ENCODE data around the gene GLT6D1. TPM values are rescaled to one million over a fixed set of nuclear protein-coding genes. Genes with fewer than 3 reads are reported as not detected.

The GLT6D1 gene
- total and polyA plus RNA-seq, 4 experiments from 2014 or later: not detected

DNA sequence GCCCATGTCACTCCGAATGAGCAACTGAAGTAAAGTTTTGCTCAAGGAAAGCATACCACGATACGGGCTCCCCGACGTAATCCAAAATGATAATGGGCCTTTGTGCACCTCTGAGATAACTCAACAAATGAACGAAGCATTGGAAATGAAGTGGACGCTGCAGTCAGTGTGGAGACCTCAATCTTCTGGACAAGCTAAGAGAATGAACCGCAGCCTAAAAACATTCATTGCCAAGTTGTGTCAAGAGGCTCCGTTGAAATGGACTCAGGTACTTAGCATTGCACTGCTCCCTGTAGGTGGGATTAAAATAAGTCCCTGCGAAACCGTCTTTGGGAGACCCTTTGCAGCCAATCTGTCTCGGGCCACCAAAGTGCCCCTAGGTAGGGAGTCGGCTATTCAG, 19.9 kb upstream of the GLT6D1 start:
- Mint-ChIP-seq H3K4me1 (no peaks in the 10 kb centered on the region), H3K27me3 (peaks cover 9 to 10% of the 10 kb centered on the region in 2 donors), H3K36me3 (no peaks in the 10 kb centered on the region), H3K9me3 (no peaks in the 10 kb centered on the region), H3K4me3 (no peak overlapping the region), H3K27ac (no peak overlapping the region)
- intact Hi-C loops (cut with micrococcal nuclease): no loop called here
- H3K4me3 ChIP-seq (ENCODE audit: low read length in 2 of 2): no peak overlapping the region
- no peaks in the 10 kb centered on the region for H3K36me3 ChIP-seq (ENCODE audit: insufficient read depth, low read length)
- POLR2A ChIA-PET (ENCODE audit: partially characterized antibody): no interaction called here
- no peaks in the 10 kb centered on the region for H3K27me3 ChIP-seq (ENCODE audit: insufficient read depth, low read length)
- H3K27ac ChIP-seq (ENCODE audit: low read depth, low read length): no peak overlapping the region
- no peaks in the 10 kb centered on the region for H3K4me1 ChIP-seq (ENCODE audit: insufficient read depth, low read length)
- H3K9me3 ChIP-seq (ENCODE audit: control insufficient read depth in 1 of 2, low read length in 2 of 2): no peaks in the 10 kb centered on the region
- no peak for DNase-seq
- CTCF ChIA-PET (ENCODE audit: partially characterized antibody): no interaction called here

DNA sequence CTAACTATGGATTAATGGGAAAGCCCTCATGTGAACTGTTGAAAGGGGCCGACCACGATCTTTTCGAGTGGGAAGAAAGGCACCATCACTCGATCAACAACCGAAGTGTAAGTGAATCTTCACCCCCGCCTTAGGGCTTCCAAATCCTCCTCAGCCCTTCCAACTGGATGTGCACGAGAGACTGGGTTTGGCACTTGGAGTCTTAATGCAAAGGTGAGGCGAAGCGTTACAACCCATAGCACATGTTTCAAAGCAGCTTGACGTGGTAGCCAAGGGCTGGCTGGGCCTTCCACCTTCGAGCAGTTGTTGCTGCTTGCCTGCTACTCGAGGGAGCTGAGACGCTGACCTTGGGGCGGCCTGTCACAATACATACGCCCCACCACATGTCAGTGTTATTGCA, 18.1 kb upstream of the GLT6D1 start:
- no peaks in the 10 kb centered on the region for H3K9me3 Mint-ChIP-seq
- H3K4me3 Mint-ChIP-seq: no peak overlapping the region
- H3K27me3 ChIP-seq (ENCODE audit: insufficient read depth, low read length): no peaks in the 10 kb centered on the region
- H3K27ac Mint-ChIP-seq: no peak overlapping the region
- H3K27ac ChIP-seq (ENCODE audit: low read depth, low read length): no peak overlapping the region
- DNase-seq: no peak
- intact Hi-C loops (cut with micrococcal nuclease): no loop called here
- no peaks in the 10 kb centered on the region for H3K36me3 ChIP-seq (ENCODE audit: insufficient read depth, low read length)
- peaks cover 12 to 13% of the 10 kb centered on the region in 2 donors for H3K27me3 Mint-ChIP-seq
- ChIA-PET CTCF (ENCODE audit: partially characterized antibody) (interaction anchor here (0.9 kb wide), 1 partner anchor 36 kb away, joined by 3 read pairs; no protein-coding TSS in a partner anchor), POLR2A (ENCODE audit: partially characterized antibody) (no interaction called here)
- no peaks in the 10 kb centered on the region for H3K4me1 ChIP-seq (ENCODE audit: insufficient read depth, low read length)
- no peaks in the 10 kb centered on the region for H3K9me3 ChIP-seq (ENCODE audit: control insufficient read depth in 1 of 2, low read length in 2 of 2)
- no peaks in the 10 kb centered on the region for H3K36me3 Mint-ChIP-seq
- H3K4me1 Mint-ChIP-seq: no peaks in the 10 kb centered on the region
- H3K4me3 ChIP-seq (ENCODE audit: low read length in 2 of 2): no peak overlapping the region

DNA sequence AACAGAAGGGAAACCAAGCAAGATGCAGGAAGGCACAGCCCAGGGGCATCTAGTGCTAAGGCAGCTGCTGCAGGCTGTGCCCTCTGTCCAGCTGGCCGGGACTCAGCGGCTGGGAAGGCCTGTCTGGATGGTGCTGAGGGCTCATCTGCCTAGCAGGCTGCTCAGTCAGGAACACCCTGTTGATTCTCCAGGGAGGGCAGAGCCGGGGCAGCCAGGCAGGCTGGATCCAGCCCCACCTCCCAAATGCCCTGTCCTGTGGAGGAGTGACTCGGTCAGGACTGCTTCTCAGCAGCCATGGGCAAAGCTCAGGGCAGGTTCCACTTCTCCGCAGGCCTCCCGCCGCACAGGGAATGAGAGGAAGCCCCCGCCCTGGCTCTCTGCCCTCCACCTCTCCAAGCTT, 16.0 kb upstream of the GLT6D1 start:
- peaks cover 0 to 4% (median 2%) of the 10 kb centered on the region in 8 donors for H3K9me3 Mint-ChIP-seq
- no peak overlapping the region for H3K27ac Mint-ChIP-seq
- no peaks in the 10 kb centered on the region for H3K36me3 Mint-ChIP-seq
- H3K27me3 ChIP-seq (ENCODE audit: insufficient read depth, low read length): no peaks in the 10 kb centered on the region
- intact Hi-C loops (cut with micrococcal nuclease): no loop called here
- no peak overlapping the region for H3K4me3 ChIP-seq (ENCODE audit: low read length in 2 of 2)
- H3K4me1 ChIP-seq (ENCODE audit: insufficient read depth, low read length): no peaks in the 10 kb centered on the region
- H3K9me3 ChIP-seq (ENCODE audit: control insufficient read depth in 1 of 2, low read length in 2 of 2): no peaks in the 10 kb centered on the region
- H3K27me3 Mint-ChIP-seq: peaks cover 12 to 13% of the 10 kb centered on the region in 2 donors
- CTCF ChIA-PET (ENCODE audit: partially characterized antibody): no interaction called here
- no peak overlapping the region for H3K4me3 Mint-ChIP-seq
- H3K27ac ChIP-seq (ENCODE audit: low read depth, low read length): no peak overlapping the region
- DNase-seq: no peak
- H3K36me3 ChIP-seq (ENCODE audit: insufficient read depth, low read length): no peaks in the 10 kb centered on the region
- H3K4me1 Mint-ChIP-seq: no peaks in the 10 kb centered on the region
- POLR2A ChIA-PET (ENCODE audit: partially characterized antibody): no interaction called here

DNA sequence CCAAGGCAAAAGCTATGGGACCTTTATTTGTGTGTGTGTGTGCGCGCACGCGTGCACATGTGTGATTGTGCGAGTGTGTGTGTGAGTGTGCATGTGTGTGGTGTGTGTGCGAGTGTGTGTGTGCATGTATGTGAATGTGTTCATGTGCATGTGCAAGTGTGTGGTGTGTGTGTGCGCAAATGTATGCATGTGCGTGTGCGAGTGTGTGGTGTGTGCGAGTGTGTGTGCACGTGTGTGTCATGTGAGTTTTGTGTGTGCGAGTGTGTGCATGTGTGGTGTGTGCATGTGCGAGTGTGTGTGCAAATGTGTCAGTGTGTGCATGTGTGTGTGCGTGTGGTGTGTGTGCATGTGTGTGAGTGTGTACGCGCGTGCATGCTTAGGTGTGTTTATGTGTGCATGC, 11.1 kb upstream of the GLT6D1 start:
- no peaks in the 10 kb centered on the region for H3K4me1 ChIP-seq (ENCODE audit: insufficient read depth, low read length)
- H3K9me3 ChIP-seq (ENCODE audit: control insufficient read depth in 1 of 2, low read length in 2 of 2): peaks cover 0 to 23% of the 10 kb centered on the region in 2 donors
- POLR2A ChIA-PET (ENCODE audit: partially characterized antibody): no interaction called here
- Mint-ChIP-seq H3K27ac (no peak overlapping the region), H3K4me3 (no peak overlapping the region), H3K9me3 (peaks cover 6 to 50% (median 38%) of the 10 kb centered on the region in 8 donors), H3K4me1 (no peaks in the 10 kb centered on the region), H3K27me3 (peaks cover 6 to 10% of the 10 kb centered on the region in 2 donors), H3K36me3 (peaks cover 0 to 2% of the 10 kb centered on the region in 2 donors)
- no peaks in the 10 kb centered on the region for H3K36me3 ChIP-seq (ENCODE audit: insufficient read depth, low read length)
- H3K27me3 ChIP-seq (ENCODE audit: insufficient read depth, low read length): no peaks in the 10 kb centered on the region
- no peak overlapping the region for H3K4me3 ChIP-seq (ENCODE audit: low read length in 2 of 2)
- no peak for DNase-seq
- intact Hi-C loops (cut with micrococcal nuclease): no loop called here
- H3K27ac ChIP-seq (ENCODE audit: low read depth, low read length): no peak overlapping the region
- CTCF ChIA-PET (ENCODE audit: partially characterized antibody): no interaction called here

DNA sequence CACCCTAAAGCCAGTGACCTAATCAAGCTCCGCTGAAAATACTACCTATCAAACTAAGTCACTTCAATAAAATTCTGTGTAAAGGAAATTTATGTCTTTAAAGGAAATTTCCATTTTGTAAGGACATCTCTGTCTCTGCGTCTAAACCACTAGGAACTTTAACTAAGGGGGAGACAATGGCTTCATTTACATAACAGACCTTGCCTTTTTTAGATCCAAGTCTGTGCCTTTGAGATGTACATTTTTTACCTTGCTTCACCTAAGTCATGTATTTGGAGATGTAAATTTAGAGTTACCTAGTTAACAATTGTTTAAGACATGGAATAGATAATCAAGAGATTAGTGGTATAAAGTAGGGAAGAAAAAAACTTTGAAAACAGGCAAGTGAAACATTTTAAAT, 10.2 kb upstream of the GLT6D1 start:
- CTCF ChIA-PET (ENCODE audit: partially characterized antibody): no interaction called here
- no peak overlapping the region for H3K27ac Mint-ChIP-seq

DNA sequence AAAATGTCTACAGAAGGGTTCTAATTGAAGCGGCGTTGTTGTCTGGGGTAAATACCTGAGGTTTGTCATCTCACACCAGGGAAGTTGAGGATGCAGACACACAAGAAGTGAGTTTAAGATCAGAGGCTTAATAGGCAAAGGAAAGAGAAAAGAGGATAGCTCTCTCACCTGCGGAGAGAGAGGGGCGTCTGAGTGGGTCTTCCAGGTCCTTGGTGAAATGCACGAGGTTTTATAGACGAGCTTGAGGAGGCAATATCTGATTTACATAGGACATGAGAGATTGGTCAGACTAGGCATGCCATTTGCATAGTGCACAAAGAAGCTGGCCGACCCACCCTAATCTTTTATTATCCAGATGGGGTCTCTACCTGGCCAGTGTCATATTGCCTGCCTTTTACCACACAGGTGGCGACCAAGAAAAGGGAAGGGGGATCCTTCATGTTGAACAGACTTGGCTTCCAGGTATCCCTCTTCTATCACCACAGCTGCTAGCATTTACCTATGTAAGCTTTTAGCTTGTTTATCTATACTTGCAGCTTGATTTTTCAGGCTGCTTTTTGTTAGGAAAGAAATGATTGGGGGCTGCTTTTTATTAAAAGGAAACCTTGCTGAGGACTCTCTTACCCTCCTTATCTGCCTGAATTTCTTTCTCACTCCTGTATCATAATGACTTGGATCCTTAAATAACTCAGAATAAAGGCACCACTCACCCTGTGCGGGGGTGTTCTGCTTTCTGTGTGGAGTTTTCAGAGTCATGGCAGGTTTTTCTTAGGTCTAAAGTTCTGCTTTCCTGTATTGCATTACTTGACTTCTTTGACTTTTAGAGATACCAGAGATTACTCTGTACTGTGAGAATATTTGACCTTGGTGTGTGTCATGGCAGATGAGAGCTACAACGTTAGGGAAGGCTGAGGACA, 9.4 kb upstream of the GLT6D1 start:
- Mint-ChIP-seq H3K4me3 (no peak overlapping the region), H3K9me3 (peaks cover 7 to 67% (median 53%) of the 10 kb centered on the region in 8 donors), H3K4me1 (no peaks in the 10 kb centered on the region), H3K27me3 (peaks cover 1 to 4% of the 10 kb centered on the region in 2 donors), H3K27ac (no peak overlapping the region), H3K36me3 (peaks cover 0 to 4% of the 10 kb centered on the region in 2 donors)
- CTCF ChIA-PET (ENCODE audit: partially characterized antibody): no interaction called here
- Histone ChIP-seq H3K4me3 (ENCODE audit: low read length in 2 of 2) (no peak overlapping the region), H3K9me3 (ENCODE audit: control insufficient read depth in 1 of 2, low read length in 2 of 2) (peaks cover 0 to 31% of the 10 kb centered on the region in 2 donors), H3K27me3 (ENCODE audit: insufficient read depth, low read length) (no peaks in the 10 kb centered on the region), H3K27ac (ENCODE audit: low read depth, low read length) (no peak overlapping the region), H3K4me1 (ENCODE audit: insufficient read depth, low read length) (no peaks in the 10 kb centered on the region), H3K36me3 (ENCODE audit: insufficient read depth, low read length) (no peaks in the 10 kb centered on the region)
- POLR2A ChIA-PET (ENCODE audit: partially characterized antibody): no interaction called here
- no peak for DNase-seq
- intact Hi-C loops (cut with micrococcal nuclease): no loop called here

More for the DNA sequence above, 10.2 kb upstream of the GLT6D1 start:
- Histone ChIP-seq H3K4me1 (ENCODE audit: insufficient read depth, low read length) (no peaks in the 10 kb centered on the region), H3K4me3 (ENCODE audit: low read length in 2 of 2) (no peak overlapping the region), H3K27ac (ENCODE audit: low read depth, low read length) (no peak overlapping the region), H3K9me3 (ENCODE audit: control insufficient read depth in 1 of 2, low read length in 2 of 2) (peaks cover 0 to 31% of the 10 kb centered on the region in 2 donors), H3K36me3 (ENCODE audit: insufficient read depth, low read length) (no peaks in the 10 kb centered on the region), H3K27me3 (ENCODE audit: insufficient read depth, low read length) (no peaks in the 10 kb centered on the region)
- Mint-ChIP-seq H3K9me3 (peaks cover 7 to 59% (median 47%) of the 10 kb centered on the region in 8 donors), H3K36me3 (peaks cover 0 to 4% of the 10 kb centered on the region in 2 donors), H3K4me1 (no peaks in the 10 kb centered on the region), H3K4me3 (no peak overlapping the region), H3K27me3 (peaks cover 4 to 6% of the 10 kb centered on the region in 2 donors)
- intact Hi-C loops (cut with micrococcal nuclease): no loop called here
- POLR2A ChIA-PET (ENCODE audit: partially characterized antibody): no interaction called here
- no peak for DNase-seq

DNA sequence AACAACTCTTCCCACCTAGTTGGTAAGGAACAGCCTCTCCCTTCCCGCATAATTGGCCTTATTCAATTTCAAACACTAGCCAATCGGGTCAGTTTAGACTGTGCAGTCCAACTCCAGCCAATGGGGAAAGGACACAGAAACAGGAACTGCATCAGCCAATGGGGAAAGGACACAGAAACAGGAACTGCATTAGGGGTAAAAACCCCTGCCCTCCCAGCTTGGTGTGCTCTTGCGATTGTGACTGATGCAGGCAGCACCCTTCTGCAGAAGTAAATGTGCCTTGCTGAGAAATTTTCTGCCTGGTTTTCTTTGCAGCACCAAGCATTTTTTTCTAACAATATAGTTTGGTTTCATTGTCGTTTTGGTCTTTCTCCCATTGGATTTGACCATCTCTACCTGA, 8.5 kb upstream of the GLT6D1 start:
- Mint-ChIP-seq H3K27ac (peak overlapping the region in 1 of 7 donors; percentile 51), H3K9me3 (peaks cover 7 to 75% (median 60%) of the 10 kb centered on the region in 8 donors), H3K27me3 (peaks cover 3 to 7% of the 10 kb centered on the region in 2 donors), H3K4me1 (no peaks in the 10 kb centered on the region), H3K36me3 (peaks cover 0 to 4% of the 10 kb centered on the region in 2 donors), H3K4me3 (no peak overlapping the region)
- peaks cover 0 to 31% of the 10 kb centered on the region in 2 donors for H3K9me3 ChIP-seq (ENCODE audit: control insufficient read depth in 1 of 2, low read length in 2 of 2)
- H3K4me1 ChIP-seq (ENCODE audit: insufficient read depth, low read length): no peaks in the 10 kb centered on the region
- POLR2A ChIA-PET (ENCODE audit: partially characterized antibody): no interaction called here
- intact Hi-C loops (cut with micrococcal nuclease): no loop called here
- no peak for DNase-seq
- H3K27me3 ChIP-seq (ENCODE audit: insufficient read depth, low read length): no peaks in the 10 kb centered on the region
- CTCF ChIA-PET (ENCODE audit: partially characterized antibody): no interaction called here
- H3K27ac ChIP-seq (ENCODE audit: low read depth, low read length): no peak overlapping the region
- no peaks in the 10 kb centered on the region for H3K36me3 ChIP-seq (ENCODE audit: insufficient read depth, low read length)
- no peak overlapping the region for H3K4me3 ChIP-seq (ENCODE audit: low read length in 2 of 2)

All from CD4-positive, alpha-beta memory T cell (primary cell).